ENCODE results near the gene DCTD. TPM values are rescaled to one million over a fixed set of nuclear protein-coding genes. Genes with fewer than 3 reads are reported as not detected.
A peak's percentile ranks its signal among the peaks of the same experiment; 100 is the strongest.

DCTD gene
- total and polyA plus RNA-seq, 7 donors = 33.3 to 54.9 (median 38.2) TPM

DNA sequence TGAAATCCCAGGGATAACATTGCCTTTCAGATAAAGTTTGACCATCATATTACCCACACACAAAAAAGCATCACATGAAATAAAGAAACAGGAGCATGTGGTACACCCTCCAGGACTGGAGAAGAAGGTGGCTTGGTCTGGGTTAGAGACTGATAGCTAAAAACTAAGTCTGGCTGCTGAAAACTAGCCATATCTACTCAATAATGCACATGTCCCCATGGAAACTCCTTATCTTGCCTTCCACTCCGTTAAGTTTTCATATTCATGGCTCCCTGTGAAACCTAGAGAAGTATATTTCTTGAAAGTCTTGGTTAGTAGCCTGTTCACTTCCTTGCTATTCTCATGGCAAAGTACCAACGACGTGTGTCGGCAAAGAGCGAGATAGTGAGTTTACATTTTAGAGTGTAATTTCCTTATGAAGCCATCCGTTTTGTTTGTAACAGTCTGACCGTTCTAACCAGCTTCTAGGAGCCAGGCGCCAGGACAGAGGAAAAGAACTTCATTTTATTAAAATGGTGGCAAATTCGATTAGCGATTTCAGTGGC is 6.7 kb upstream of the DCTD start:
- no peaks in the 10 kb centered on the region for H3K27me3 ChIP-seq
- H3K4me1 ChIP-seq = peaks cover 0 to 23% (median 5%) of the 10 kb centered on the region in 4 donors
- H3K27ac ChIP-seq = peak overlapping the region in 3 of 4 donors; percentile 26 to 54 (median 50)
- DNase-seq = no peak
- TF ChIP-seq EP300 (IDR thresholded peaks at IDR 0.05) = no peak
- no peak for TF ChIP-seq POLR2AphosphoS5 (IDR thresholded peaks at IDR 0.05)
- TF ChIP-seq, protein P1, sequence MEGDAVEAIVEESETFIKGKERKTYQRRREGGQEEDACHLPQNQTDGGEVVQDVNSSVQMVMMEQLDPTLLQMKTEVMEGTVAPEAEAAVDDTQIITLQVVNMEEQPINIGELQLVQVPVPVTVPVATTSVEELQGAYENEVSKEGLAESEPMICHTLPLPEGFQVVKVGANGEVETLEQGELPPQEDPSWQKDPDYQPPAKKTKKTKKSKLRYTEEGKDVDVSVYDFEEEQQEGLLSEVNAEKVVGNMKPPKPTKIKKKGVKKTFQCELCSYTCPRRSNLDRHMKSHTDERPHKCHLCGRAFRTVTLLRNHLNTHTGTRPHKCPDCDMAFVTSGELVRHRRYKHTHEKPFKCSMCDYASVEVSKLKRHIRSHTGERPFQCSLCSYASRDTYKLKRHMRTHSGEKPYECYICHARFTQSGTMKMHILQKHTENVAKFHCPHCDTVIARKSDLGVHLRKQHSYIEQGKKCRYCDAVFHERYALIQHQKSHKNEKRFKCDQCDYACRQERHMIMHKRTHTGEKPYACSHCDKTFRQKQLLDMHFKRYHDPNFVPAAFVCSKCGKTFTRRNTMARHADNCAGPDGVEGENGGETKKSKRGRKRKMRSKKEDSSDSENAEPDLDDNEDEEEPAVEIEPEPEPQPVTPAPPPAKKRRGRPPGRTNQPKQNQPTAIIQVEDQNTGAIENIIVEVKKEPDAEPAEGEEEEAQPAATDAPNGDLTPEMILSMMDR (IDR thresholded peaks at IDR 0.05) = no peak
- no peak for TF ChIP-seq POLR2A (IDR thresholded peaks at IDR 0.05)
- intact Hi-C loops (cut with DNase I) = loop anchor here (10.0 kb wide), 3 partner anchors 469 to 1779 kb away; no protein-coding TSS in a partner anchor
- WGBS, 2 donors = 81 to 86% methylated on average over 10 of the region's 10 CpGs
- no peaks in the 10 kb centered on the region for H3K9me3 ChIP-seq
- no peaks in the 10 kb centered on the region for H3K36me3 ChIP-seq
- no peak overlapping the region for H3K4me3 ChIP-seq

GRCh38 chr4:182923366-182923765 is 6.2 kb upstream of the DCTD start:
- intact Hi-C loops (cut with DNase I) = loop anchor here (10.0 kb wide), 3 partner anchors 469 to 1779 kb away; no protein-coding TSS in a partner anchor
- no peaks in the 10 kb centered on the region for H3K9me3 ChIP-seq
- H3K4me1 ChIP-seq = peaks cover 0 to 24% (median 7%) of the 10 kb centered on the region in 4 donors

DNA sequence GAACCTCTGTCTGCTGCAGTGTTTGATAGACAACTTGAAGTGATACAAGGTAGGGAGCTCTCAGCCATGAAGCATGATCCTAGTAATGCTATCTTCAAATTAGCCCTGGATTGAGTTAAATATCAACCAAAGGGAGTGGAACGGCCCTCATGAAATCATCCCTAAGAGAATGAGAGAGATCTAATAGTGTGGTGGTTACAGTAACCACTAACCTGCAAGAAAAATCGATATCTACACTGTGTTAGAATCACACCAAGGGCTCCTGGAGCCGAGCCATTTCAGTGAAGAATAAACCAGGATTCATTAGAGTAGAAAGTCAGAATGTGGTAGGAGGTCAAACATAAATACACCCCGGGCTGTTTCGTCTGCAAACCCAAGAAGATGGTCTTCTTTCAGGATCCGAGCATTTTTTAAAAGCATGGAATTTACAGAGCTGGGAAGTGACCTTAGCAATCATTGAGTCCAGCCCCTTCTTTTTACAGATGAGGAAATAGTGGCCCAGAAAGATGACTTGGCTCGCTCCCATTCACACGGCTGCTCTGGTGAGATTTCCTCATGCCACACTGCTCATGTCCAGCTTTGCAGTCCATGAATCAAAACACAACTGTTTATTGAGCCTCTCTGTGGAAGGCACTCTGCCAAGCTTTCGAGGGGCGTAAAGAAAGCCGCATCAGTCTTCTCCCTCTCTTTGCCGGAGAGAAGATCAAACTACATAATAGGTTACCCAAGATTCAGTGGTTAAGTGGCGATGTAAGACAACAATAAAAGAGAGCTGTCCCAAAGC is 5.5 kb upstream of the DCTD start:
- H3K4me3 ChIP-seq = peak overlapping the region in 1 of 4 donors; percentile 1
- intact Hi-C loops (cut with DNase I) = loop anchor here (10.0 kb wide), 3 partner anchors 468 to 1778 kb away; no protein-coding TSS in a partner anchor
- peaks cover 0 to 29% (median 12%) of the 10 kb centered on the region in 4 donors for H3K4me1 ChIP-seq
- no peaks in the 10 kb centered on the region for H3K9me3 ChIP-seq
- H3K27ac ChIP-seq = peak overlapping the region in 2 of 4 donors; percentile 50 to 54
- WGBS, 2 donors = 25 to 64% methylated on average over 13 of the region's 13 CpGs
- DNase-seq = no peak
- no peak for TF ChIP-seq EP300 (IDR thresholded peaks at IDR 0.05)
- TF ChIP-seq POLR2A (IDR thresholded peaks at IDR 0.05) = no peak
- TF ChIP-seq, protein P1 (IDR thresholded peaks at IDR 0.05) = no peak
- TF ChIP-seq POLR2AphosphoS5 (IDR thresholded peaks at IDR 0.05) = no peak
- H3K27me3 ChIP-seq = no peaks in the 10 kb centered on the region
- H3K36me3 ChIP-seq = no peaks in the 10 kb centered on the region

More at GRCh38 chr4:182923366-182923765, 6.2 kb upstream of the DCTD start:
- Histone ChIP-seq H3K4me3 (peak overlapping the region in 1 of 4 donors; percentile 1), H3K27ac (peak overlapping the region in 3 of 4 donors; percentile 26 to 54 (median 50)), H3K27me3 (no peaks in the 10 kb centered on the region), H3K36me3 (no peaks in the 10 kb centered on the region)
- TF ChIP-seq POLR2AphosphoS5 (IDR thresholded peaks at IDR 0.05) = no peak
- TF ChIP-seq POLR2A (IDR thresholded peaks at IDR 0.05) = no peak
- TF ChIP-seq EP300 (IDR thresholded peaks at IDR 0.05) = no peak
- TF ChIP-seq, protein P1 (IDR thresholded peaks at IDR 0.05) = no peak
- WGBS, 2 donors = 77 to 80% methylated on average over 5 of the region's 5 CpGs
- DNase-seq = no peak

DNA sequence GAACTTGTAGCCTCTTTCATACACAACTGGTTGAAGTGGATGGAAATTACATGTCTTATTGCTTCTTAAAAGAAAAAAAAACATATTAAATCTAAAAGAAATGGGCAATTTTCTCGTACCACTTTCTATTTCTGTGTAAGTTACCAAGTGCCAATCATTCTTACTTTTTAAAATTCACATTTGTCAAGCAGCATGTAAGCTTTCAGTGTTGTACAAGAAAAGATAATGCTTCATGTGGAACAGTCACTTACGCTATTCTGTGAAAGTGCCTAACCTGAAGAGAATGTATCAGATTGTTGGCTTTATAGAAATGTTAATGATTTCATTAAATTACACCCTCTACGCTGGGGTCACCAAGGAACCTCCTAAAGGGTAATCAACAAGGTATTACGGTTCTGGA is 4.4 kb upstream of the DCTD start:
- H3K4me1 ChIP-seq = peaks cover 0 to 29% (median 13%) of the 10 kb centered on the region in 4 donors
- H3K36me3 ChIP-seq = no peaks in the 10 kb centered on the region
- H3K27me3 ChIP-seq = no peaks in the 10 kb centered on the region
- intact Hi-C loops (cut with DNase I) = loop anchor here (10.0 kb wide), 3 partner anchors 467 to 1777 kb away; no protein-coding TSS in a partner anchor
- 55 to 81% methylated on average over 4 of the region's 4 CpGs for WGBS, 2 donors
- H3K27ac ChIP-seq = no peak overlapping the region
- no peak for DNase-seq
- no peak overlapping the region for H3K4me3 ChIP-seq
- TF ChIP-seq EP300 (IDR thresholded peaks at IDR 0.05) = no peak
- no peak for TF ChIP-seq POLR2AphosphoS5 (IDR thresholded peaks at IDR 0.05)
- TF ChIP-seq, protein P1 (IDR thresholded peaks at IDR 0.05) = no peak
- TF ChIP-seq POLR2A (IDR thresholded peaks at IDR 0.05) = no peak
- H3K9me3 ChIP-seq = no peaks in the 10 kb centered on the region
